Kidney (tissue), 14 donors: Measurements from ENCODE around the gene ROMO1. TPM values are rescaled to one million over a fixed set of nuclear protein-coding genes. Genes with fewer than 3 reads are reported as not detected.

ENCODE experiments used
- DNase-seq, 5 donors: peaks; one replicate each; pipeline ENCODE4 v3.0.0-alpha.2; 2013 to 2020
- FAIRE-seq: peaks from 2 replicates; lab custom pipeline; 2012; peaks lifted over from hg19 to GRCh38; lab: Jason Lieb, UNC
- H3K27ac ChIP-seq, 2 donors: one replicate each; pipeline ENCODE4 v1.7.0; 2013; ENCODE audit warnings: low read depth in 2 of 2, low read length in 2 of 2, inconsistent platforms in 1 of 2
- H3K27me3 ChIP-seq: one replicate; pipeline ENCODE4 v1.7.1; 2013; ENCODE audit warnings: low read length, inconsistent platforms; ENCODE audit not compliant: control insufficient read depth, insufficient read depth
- H3K36me3 ChIP-seq, 3 donors: one replicate each; pipeline versions ENCODE4 v1.7.0 to v1.7.1; 2013; ENCODE audit warnings: low read length in 3 of 3, control low read depth in 1 of 3, inconsistent platforms in 1 of 3; ENCODE audit not compliant: insufficient read depth in 3 of 3, control insufficient read depth in 2 of 3
- H3K4me1 ChIP-seq, 3 donors: one replicate each; pipeline versions ENCODE4 v1.7.0 to v1.7.1; 2013; ENCODE audit warnings: low read length in 3 of 3, inconsistent platforms in 1 of 3, low read depth in 1 of 3; ENCODE audit not compliant: control insufficient read depth in 2 of 3, insufficient read depth in 2 of 3
- H3K4me3 ChIP-seq, 3 donors: one replicate each; pipeline versions ENCODE4 v1.7.0 to v1.8.1; 2013; ENCODE audit warnings: low read length in 3 of 3, control low read depth in 1 of 3, inconsistent platforms in 1 of 3
- H3K9ac ChIP-seq, 3 donors: one replicate each; pipeline versions ENCODE4 v1.7.0 to v1.7.1; 2013; ENCODE audit warnings: low read length in 3 of 3, control low read depth in 1 of 3, inconsistent platforms in 1 of 3
- H3K9me3 ChIP-seq, 3 donors: one replicate each; pipeline versions ENCODE4 v1.7.0 to v1.7.1; 2013; ENCODE audit warnings: low read length in 3 of 3, control low read depth in 1 of 3, inconsistent platforms in 1 of 3; ENCODE audit not compliant: control insufficient read depth in 2 of 3, insufficient read depth in 1 of 3
- CTCF ChIP-seq: IDR thresholded peaks from 3 replicates; pipeline ENCODE4 v1.5.1; 2012; ENCODE audit warnings: mild to moderate bottlenecking, moderate library complexity, borderline replicate concordance; ENCODE audit not compliant: insufficient read depth; ENCODE audit errors: extremely low read depth
- intact Hi-C: fragments of 100-400 bp; cut with DNase I; formaldehyde crosslinking; loops from one replicate; pipeline ENCODE4 v1.11.1; 2022
- polyA plus RNA-seq: library from polyadenylated mRNA; stranded (reverse); fragments of 350-450 nt; fragmentation: Illumina TruSeq; extraction: RNeasy Lipid Tissue Mini Kit (QIAGEN cat#74804); gene quantifications from one replicate; pipeline ENCODE4 v1.2.3, GENCODE V29; 2014; ENCODE audit warnings: low read depth, low replicate concordance; ENCODE audit not compliant: insufficient read depth
- total RNA-seq: library from RNA; stranded (reverse); fragmentation: NEBNext Ultra II Directional; extraction: Animal tissue kit (Norgen Biotek cat#: 25700); gene quantifications from one replicate; pipeline ENCODE4 v1.2.1, GENCODE V29; 2021
- donor health status: control.
- donor health status: control.
- donor health status: control.
- donor health status: control.
- donor health status: control.
- donor health status: DM: yes; HTN: yes; CAD: no.
- donor health status: Normal renal cell carcinoma (clear cell type).

Gene ROMO1
- total and polyA plus RNA-seq, 2 donors from 2014 or later: 141 to 408 TPM

- no peak for TF ChIP-seq CTCF
- intact Hi-C loops: no loop called here
- H3K27me3 ChIP-seq: no peaks in the 10 kb centered on the region
- H3K36me3 ChIP-seq: peaks cover 13 to 25% (median 20%) of the 10 kb centered on the region in 3 donors
- no peak for DNase-seq
- no peak for FAIRE-seq
- H3K27ac ChIP-seq: no peak overlapping the region
- H3K9ac ChIP-seq: no peak overlapping the region
- H3K4me3 ChIP-seq: no peak overlapping the region
- no peaks in the 10 kb centered on the region for H3K9me3 ChIP-seq
- H3K4me1 ChIP-seq: no peaks in the 10 kb centered on the region
These were observed 44.8 kb upstream of the ROMO1 start for GRCh38 chr20:35654415-35654814.

GRCh38 chr20:35657271-35657670, 41.9 kb upstream of the ROMO1 start:
- FAIRE-seq: no peak
- H3K9me3 ChIP-seq: no peaks in the 10 kb centered on the region
- H3K36me3 ChIP-seq: peaks cover 9 to 25% (median 17%) of the 10 kb centered on the region in 3 donors
- no peak overlapping the region for H3K27ac ChIP-seq
- no peak overlapping the region for H3K4me3 ChIP-seq
- peaks cover 0 to 19% (median 3%) of the 10 kb centered on the region in 3 donors for H3K4me1 ChIP-seq
- no peak for TF ChIP-seq CTCF
- no peaks in the 10 kb centered on the region for H3K27me3 ChIP-seq
- intact Hi-C loops: no loop called here
- no peak overlapping the region for H3K9ac ChIP-seq
- DNase-seq: no peak

GRCh38 chr20:35660122-35660937, 38.9 kb upstream of the ROMO1 start:
- H3K9me3 ChIP-seq: no peaks in the 10 kb centered on the region
- H3K4me3 ChIP-seq: peak overlapping the region in 1 of 3 donors; percentile 3
- no peak overlapping the region for H3K27ac ChIP-seq
- H3K27me3 ChIP-seq: no peaks in the 10 kb centered on the region
- TF ChIP-seq CTCF: no peak
- FAIRE-seq (no peak), DNase-seq (no peak)
- no peaks in the 10 kb centered on the region for H3K36me3 ChIP-seq
- intact Hi-C loops: no loop called here
- no peak overlapping the region for H3K9ac ChIP-seq
- peaks cover 0 to 19% (median 6%) of the 10 kb centered on the region in 3 donors for H3K4me1 ChIP-seq
